ENCODE results near the gene MPDZ.

MPDZ gene

GRCh38 chr9:13278023-13278367 lies 1.5 kb downstream of the MPDZ start:
- H3K27me3 ChIP-seq (ENCODE audit: insufficient read depth, poor library complexity, severe bottlenecking) = no peaks in the 10 kb centered on the region
- TF ChIP-seq CTCF (IDR thresholded peaks at IDR 0.05; ENCODE audit: insufficient read depth, low read length) = no peak
- no peak for TF ChIP-seq POLR2AphosphoS5 (IDR thresholded peaks at IDR 0.05; ENCODE audit: low read depth)
- TF ChIP-seq GABPA (IDR thresholded peaks at IDR 0.05; ENCODE audit: low read depth) = no peak
- TF ChIP-seq, protein P1, sequence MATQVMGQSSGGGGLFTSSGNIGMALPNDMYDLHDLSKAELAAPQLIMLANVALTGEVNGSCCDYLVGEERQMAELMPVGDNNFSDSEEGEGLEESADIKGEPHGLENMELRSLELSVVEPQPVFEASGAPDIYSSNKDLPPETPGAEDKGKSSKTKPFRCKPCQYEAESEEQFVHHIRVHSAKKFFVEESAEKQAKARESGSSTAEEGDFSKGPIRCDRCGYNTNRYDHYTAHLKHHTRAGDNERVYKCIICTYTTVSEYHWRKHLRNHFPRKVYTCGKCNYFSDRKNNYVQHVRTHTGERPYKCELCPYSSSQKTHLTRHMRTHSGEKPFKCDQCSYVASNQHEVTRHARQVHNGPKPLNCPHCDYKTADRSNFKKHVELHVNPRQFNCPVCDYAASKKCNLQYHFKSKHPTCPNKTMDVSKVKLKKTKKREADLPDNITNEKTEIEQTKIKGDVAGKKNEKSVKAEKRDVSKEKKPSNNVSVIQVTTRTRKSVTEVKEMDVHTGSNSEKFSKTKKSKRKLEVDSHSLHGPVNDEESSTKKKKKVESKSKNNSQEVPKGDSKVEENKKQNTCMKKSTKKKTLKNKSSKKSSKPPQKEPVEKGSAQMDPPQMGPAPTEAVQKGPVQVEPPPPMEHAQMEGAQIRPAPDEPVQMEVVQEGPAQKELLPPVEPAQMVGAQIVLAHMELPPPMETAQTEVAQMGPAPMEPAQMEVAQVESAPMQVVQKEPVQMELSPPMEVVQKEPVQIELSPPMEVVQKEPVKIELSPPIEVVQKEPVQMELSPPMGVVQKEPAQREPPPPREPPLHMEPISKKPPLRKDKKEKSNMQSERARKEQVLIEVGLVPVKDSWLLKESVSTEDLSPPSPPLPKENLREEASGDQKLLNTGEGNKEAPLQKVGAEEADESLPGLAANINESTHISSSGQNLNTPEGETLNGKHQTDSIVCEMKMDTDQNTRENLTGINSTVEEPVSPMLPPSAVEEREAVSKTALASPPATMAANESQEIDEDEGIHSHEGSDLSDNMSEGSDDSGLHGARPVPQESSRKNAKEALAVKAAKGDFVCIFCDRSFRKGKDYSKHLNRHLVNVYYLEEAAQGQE (IDR thresholded peaks at IDR 0.05; ENCODE audit: insufficient replicate concordance, low read depth) = no peak
- TF ChIP-seq SPI1 (IDR thresholded peaks at IDR 0.05; ENCODE audit: borderline replicate concordance, low read depth) = no peak
- no peak overlapping the region for H3K27ac ChIP-seq (replicated peaks)
- no peak for DNase-seq (ENCODE audit: low read depth in 1 of 2, low spot score in 1 of 2)
- no peak overlapping the region for H3K4me3 ChIP-seq (replicated peaks; ENCODE audit: insufficient read depth, low read length)

- Histone ChIP-seq H3K4me3 (replicated peaks; ENCODE audit: insufficient read depth, low read length) (no peak overlapping the region), H3K27ac (replicated peaks) (no peak overlapping the region), H3K27me3 (ENCODE audit: insufficient read depth, poor library complexity, severe bottlenecking) (no peaks in the 10 kb centered on the region)
- TF ChIP-seq SPI1 (IDR thresholded peaks at IDR 0.05; ENCODE audit: borderline replicate concordance, low read depth) (no peak), CTCF (IDR thresholded peaks at IDR 0.05; ENCODE audit: insufficient read depth, low read length) (no peak), POLR2AphosphoS5 (IDR thresholded peaks at IDR 0.05; ENCODE audit: low read depth) (no peak)
- TF ChIP-seq, protein P1 (IDR thresholded peaks at IDR 0.05; ENCODE audit: insufficient replicate concordance, low read depth) = no peak
- DNase-seq (ENCODE audit: low read depth in 1 of 2, low spot score in 1 of 2) = no peak
Observed at GRCh38 chr9:13274886-13275641, 4.4 kb downstream of the MPDZ start.

DNA sequence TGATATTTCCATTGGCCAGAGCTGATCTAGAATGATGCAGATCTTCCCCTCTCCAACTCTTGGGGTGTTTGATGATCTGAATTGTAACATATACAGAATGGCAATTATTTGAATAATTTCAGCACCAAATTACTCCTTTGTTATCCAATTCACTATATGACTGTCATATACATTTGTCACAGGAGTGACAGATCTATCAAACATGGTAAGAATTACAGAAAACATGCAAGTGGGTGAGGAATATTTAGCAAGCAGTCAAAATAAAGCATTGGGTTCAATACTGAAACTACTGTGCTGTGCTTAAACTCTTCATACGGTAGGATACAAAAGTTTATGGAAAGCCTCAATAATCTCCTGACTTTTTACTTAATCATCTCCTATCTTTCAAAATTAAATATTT lies 8.8 kb downstream of the MPDZ start:
- no peak overlapping the region for H3K4me3 ChIP-seq (replicated peaks; ENCODE audit: insufficient read depth, low read length)
- DNase-seq (ENCODE audit: low read depth in 1 of 2, low spot score in 1 of 2) = no peak
- H3K27me3 ChIP-seq (ENCODE audit: insufficient read depth, poor library complexity, severe bottlenecking) = no peaks in the 10 kb centered on the region
- TF ChIP-seq CTCF (IDR thresholded peaks at IDR 0.05; ENCODE audit: insufficient read depth, low read length) (no peak), POLR2AphosphoS5 (IDR thresholded peaks at IDR 0.05; ENCODE audit: low read depth) (no peak), GABPA (IDR thresholded peaks at IDR 0.05; ENCODE audit: low read depth) (no peak), SPI1 (IDR thresholded peaks at IDR 0.05; ENCODE audit: borderline replicate concordance, low read depth) (no peak)
- TF ChIP-seq, protein P1 (IDR thresholded peaks at IDR 0.05; ENCODE audit: insufficient replicate concordance, low read depth) = no peak
- no peak overlapping the region for H3K27ac ChIP-seq (replicated peaks)

Data from HL-60 (cell line).